ENCODE data around the gene CARS2.
"Not testable (repeated sequence)": the region's sequence is repeated elsewhere in the genome, so short reads cannot be mapped to it uniquely, and the experiment has no call there.

The CARS2 gene

DNA sequence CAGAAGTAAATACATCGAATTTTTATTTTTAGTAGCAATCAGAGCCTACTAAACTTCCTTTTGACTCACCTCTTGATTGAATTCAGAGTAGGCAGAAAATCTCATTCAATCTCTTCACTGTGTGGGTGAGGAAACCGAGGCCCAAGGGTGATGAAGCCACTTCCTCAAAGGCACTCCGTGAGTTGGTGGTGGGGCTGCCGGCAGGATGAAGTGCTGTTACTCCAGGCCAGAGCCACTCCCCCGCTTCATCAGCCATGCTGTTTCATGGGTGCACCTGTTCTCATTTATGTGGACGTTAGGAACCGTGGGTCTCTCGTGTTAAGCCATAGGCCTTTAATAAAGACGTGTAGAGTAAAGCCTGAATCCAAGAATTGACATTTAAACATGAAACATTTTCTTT lies 20.8 kb upstream of the CARS2 start:
- no peak for DNase-seq (ENCODE audit: extremely low read depth, low read depth)
- TF ChIP-seq, protein P1, sequence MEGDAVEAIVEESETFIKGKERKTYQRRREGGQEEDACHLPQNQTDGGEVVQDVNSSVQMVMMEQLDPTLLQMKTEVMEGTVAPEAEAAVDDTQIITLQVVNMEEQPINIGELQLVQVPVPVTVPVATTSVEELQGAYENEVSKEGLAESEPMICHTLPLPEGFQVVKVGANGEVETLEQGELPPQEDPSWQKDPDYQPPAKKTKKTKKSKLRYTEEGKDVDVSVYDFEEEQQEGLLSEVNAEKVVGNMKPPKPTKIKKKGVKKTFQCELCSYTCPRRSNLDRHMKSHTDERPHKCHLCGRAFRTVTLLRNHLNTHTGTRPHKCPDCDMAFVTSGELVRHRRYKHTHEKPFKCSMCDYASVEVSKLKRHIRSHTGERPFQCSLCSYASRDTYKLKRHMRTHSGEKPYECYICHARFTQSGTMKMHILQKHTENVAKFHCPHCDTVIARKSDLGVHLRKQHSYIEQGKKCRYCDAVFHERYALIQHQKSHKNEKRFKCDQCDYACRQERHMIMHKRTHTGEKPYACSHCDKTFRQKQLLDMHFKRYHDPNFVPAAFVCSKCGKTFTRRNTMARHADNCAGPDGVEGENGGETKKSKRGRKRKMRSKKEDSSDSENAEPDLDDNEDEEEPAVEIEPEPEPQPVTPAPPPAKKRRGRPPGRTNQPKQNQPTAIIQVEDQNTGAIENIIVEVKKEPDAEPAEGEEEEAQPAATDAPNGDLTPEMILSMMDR (IDR thresholded peaks at IDR 0.05; ENCODE audit: low read depth, low read length) = no peak

DNA sequence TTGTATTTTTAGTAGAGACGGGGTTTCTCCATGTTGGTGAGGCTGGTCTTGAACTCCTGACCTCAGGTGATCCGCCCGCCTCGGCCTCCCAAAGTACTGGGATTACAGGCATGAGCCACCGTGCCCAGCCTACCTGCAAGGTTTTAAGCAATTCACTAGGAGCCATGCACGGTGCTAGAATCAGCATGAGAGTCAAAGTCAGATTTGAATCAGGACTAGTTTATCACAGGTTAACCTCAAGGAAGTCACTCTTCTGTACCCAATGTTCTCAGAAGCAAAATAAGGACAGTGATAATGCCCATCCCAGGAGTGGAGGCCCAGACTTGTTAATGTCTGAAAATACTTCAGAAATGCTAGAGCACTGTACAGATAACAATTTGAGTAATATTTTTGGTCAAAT lies 20.2 kb upstream of the CARS2 start:
- not testable (repeated sequence) for DNase-seq (ENCODE audit: extremely low read depth, low read depth)

DNA sequence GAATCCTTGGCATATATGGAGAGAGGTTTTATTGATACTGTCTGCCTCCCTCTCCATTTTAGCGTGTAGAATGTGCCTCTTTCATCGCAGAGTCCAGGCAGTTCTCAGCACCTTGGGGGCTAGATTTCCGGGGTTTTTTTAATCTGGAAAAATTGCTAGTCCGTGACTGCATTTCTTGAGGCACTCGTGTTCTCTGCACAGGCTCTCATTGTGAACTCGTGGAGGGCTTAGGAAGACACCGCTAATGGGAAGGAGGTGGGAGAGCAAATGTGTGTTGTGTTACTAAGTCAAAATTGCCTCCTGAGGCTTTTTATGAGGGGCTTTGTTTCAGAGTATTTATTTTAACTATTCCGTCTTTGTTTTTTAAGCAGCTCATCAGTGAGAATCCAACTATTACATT lies 17.7 kb upstream of the CARS2 start:
- no peak for DNase-seq (ENCODE audit: extremely low read depth, low read depth)
- TF ChIP-seq, protein P1 (IDR thresholded peaks at IDR 0.05; ENCODE audit: low read depth, low read length) = no peak

DNA sequence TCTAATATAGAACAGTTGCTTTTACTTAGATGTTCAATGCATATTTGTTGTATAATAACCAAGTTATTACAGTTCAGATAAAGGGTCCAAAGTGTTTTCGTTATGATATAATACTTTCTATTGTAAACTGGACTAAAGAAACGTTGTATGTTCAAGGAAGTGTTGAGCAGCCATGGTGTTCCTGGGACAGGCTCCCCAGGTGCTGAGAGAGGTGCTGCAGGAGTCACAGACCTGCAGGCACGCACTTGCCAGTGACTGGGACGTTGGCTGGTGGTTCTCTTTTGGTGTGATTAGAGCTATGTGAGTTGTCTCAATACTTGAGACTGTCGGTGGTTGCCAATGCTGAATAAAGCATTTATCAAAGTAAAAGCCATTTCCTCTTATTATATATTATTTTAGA lies 17.1 kb upstream of the CARS2 start:
- DNase-seq (ENCODE audit: extremely low read depth, low read depth) = no peak
- TF ChIP-seq, protein P1 (IDR thresholded peaks at IDR 0.05; ENCODE audit: low read depth, low read length) = no peak

DNA sequence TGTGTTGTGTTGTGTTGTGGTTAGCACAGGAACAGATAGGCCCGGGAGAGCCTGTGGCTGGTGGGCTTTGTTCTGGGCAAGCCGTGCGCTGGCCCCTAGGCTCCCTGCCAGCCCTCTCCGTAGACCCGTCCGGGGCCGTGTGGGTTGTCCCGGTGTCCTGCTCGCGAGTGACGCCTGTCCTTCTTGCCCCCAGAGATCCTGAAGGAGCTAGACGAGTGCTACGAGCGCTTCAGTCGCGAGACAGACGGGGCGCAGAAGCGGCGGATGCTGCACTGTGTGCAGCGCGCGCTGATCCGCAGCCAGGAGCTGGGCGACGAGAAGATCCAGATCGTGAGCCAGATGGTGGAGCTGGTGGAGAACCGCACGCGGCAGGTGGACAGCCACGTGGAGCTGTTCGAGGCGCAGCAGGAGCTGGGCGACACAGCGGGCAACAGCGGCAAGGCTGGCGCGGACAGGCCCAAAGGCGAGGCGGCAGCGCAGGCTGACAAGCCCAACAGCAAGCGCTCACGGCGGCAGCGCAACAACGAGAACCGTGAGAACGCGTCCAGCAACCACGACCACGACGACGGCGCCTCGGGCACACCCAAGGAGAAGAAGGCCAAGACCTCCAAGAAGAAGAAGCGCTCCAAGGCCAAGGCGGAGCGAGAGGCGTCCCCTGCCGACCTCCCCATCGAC lies 13.3 kb upstream of the CARS2 start:
- DNase-seq (ENCODE audit: extremely low read depth, low read depth) = no peak
- TF ChIP-seq, protein P1 (IDR thresholded peaks at IDR 0.05; ENCODE audit: low read depth, low read length) = no peak

DNA sequence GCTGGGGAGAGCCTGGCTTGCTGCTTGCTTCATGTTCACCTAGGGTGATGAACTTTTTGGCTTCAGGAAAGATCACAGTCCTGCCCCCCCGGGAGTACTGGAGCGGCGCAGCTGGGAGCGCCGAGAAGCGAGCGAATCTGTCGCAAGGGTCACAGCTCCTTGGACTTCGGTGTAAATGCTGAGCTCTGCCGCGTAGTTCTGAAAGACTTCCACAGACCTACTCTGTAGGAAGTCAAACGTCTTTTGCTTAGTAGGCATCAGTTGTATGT lies 10.3 kb upstream of the CARS2 start:
- no peak for DNase-seq (ENCODE audit: extremely low read depth, low read depth)
- TF ChIP-seq, protein P1 (IDR thresholded peaks at IDR 0.05; ENCODE audit: low read depth, low read length) = no peak

DNA sequence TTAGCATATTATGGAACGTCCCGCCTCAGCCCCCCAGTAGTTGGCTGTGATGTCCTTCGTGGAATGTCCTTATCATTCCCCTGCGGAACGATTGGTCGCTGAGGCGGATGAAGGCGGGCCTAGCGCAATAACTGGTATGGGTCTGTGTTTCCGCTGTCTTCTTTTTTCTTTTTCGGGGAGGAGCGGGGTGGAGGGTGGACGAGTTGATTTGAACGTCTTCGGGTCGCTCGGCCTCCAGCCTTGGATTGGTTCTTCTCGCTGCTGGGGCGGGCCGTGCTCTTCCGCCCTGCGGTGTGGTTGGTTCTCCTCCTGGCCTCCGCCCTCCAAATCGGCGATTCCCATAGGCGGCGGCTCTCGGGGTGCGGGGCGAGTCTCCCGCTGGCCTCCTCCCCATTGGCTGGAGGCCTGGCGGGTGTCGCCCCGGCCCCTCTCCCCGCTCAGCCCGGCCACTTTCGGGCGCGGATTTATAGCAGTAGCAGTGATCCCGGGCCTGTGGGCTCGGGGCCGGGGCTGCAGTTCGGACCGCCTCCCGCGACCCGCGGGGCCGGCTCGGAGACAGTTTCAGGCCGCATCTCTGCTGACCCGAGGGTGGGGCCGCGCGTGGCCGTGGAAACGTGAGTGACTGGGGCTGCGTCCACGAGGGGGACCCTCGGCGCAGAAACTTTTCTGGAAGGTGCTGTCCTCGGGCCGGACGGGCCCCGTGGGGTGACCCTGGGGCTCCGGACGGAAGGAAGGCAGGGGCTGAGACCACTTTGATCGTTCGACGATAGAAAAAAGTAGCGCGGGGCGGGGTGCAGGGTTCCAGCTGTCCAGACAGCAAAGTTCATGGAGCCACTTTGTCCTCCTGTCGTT lies 9.7 kb upstream of the CARS2 start:
- DNase-seq (ENCODE audit: extremely low read depth, low read depth) = peak; percentile 99
- TF ChIP-seq, protein P1 (IDR thresholded peaks at IDR 0.05; ENCODE audit: low read depth, low read length) = peak; percentile 26

All from AG09319 (cell line).